Liver (tissue), 3 donors: ENCODE results near the gene ARHGEF16.

Experiments
- ATF3 ChIP-seq: IDR thresholded peaks from 2 replicates; pipeline ENCODE4 v1.6.1; 2016; ENCODE audit warnings: antibody characterized with exemption
- EGR1 ChIP-seq, 2 donors: IDR thresholded peaks; 2 replicates each; pipeline ENCODE4 v1.6.1; 2016 to 2018; ENCODE audit warnings: antibody characterized with exemption in 2 of 2, low read depth in 2 of 2
- GABPA ChIP-seq, 2 donors: IDR thresholded peaks in 1 of 2; conservative IDR thresholded peaks in 1 of 2; 2 replicates each; pipeline ENCODE4 v1.6.1; 2016; ENCODE audit warnings: antibody characterized with exemption in 2 of 2, mild to moderate bottlenecking in 1 of 2, moderate library complexity in 1 of 2
- HNF4A ChIP-seq, 2 donors: conservative IDR thresholded peaks; 2 replicates each; pipeline ENCODE4 v1.6.1; 2016; ENCODE audit warnings: antibody characterized with exemption in 2 of 2, mild to moderate bottlenecking in 2 of 2
- YY1 ChIP-seq: IDR thresholded peaks from 2 replicates; pipeline ENCODE4 v1.6.1; 2016; ENCODE audit warnings: antibody characterized with exemption, mild to moderate bottlenecking
- ZBTB33 ChIP-seq: IDR thresholded peaks from 2 replicates; pipeline ENCODE4 v1.6.1; 2016; ENCODE audit warnings: antibody characterized with exemption
- TF ChIP-seq, protein P1 (sequence below): fragments of 150-350 bp; IDR thresholded peaks from 2 replicates; pipeline ENCODE4 v1.5.1; 2017; ENCODE audit warnings: improper control_type of control experiment, low read depth, low read length; ENCODE audit not compliant: missing input control
- TF ChIP-seq, protein P2 (sequence below): IDR thresholded peaks from 2 replicates; pipeline ENCODE4 v1.6.1; 2016; ENCODE audit warnings: antibody characterized with exemption, mild to moderate bottlenecking
- donor health status: healthy.
- donor health status: healthy.

- TF ChIP-seq, protein P1, sequence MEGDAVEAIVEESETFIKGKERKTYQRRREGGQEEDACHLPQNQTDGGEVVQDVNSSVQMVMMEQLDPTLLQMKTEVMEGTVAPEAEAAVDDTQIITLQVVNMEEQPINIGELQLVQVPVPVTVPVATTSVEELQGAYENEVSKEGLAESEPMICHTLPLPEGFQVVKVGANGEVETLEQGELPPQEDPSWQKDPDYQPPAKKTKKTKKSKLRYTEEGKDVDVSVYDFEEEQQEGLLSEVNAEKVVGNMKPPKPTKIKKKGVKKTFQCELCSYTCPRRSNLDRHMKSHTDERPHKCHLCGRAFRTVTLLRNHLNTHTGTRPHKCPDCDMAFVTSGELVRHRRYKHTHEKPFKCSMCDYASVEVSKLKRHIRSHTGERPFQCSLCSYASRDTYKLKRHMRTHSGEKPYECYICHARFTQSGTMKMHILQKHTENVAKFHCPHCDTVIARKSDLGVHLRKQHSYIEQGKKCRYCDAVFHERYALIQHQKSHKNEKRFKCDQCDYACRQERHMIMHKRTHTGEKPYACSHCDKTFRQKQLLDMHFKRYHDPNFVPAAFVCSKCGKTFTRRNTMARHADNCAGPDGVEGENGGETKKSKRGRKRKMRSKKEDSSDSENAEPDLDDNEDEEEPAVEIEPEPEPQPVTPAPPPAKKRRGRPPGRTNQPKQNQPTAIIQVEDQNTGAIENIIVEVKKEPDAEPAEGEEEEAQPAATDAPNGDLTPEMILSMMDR = no peak
- no peak for TF ChIP-seq EGR1 (IDR thresholded peaks at IDR 0.05; ENCODE audit: low read depth in 2 of 2)
- no peak for TF ChIP-seq GABPA (IDR thresholded peaks at IDR 0.05 in 1 of 2, conservative IDR thresholded peaks at IDR 0.05 in 1 of 2)
- TF ChIP-seq HNF4A (conservative IDR thresholded peaks at IDR 0.05) = no peak
- TF ChIP-seq, protein P2, sequence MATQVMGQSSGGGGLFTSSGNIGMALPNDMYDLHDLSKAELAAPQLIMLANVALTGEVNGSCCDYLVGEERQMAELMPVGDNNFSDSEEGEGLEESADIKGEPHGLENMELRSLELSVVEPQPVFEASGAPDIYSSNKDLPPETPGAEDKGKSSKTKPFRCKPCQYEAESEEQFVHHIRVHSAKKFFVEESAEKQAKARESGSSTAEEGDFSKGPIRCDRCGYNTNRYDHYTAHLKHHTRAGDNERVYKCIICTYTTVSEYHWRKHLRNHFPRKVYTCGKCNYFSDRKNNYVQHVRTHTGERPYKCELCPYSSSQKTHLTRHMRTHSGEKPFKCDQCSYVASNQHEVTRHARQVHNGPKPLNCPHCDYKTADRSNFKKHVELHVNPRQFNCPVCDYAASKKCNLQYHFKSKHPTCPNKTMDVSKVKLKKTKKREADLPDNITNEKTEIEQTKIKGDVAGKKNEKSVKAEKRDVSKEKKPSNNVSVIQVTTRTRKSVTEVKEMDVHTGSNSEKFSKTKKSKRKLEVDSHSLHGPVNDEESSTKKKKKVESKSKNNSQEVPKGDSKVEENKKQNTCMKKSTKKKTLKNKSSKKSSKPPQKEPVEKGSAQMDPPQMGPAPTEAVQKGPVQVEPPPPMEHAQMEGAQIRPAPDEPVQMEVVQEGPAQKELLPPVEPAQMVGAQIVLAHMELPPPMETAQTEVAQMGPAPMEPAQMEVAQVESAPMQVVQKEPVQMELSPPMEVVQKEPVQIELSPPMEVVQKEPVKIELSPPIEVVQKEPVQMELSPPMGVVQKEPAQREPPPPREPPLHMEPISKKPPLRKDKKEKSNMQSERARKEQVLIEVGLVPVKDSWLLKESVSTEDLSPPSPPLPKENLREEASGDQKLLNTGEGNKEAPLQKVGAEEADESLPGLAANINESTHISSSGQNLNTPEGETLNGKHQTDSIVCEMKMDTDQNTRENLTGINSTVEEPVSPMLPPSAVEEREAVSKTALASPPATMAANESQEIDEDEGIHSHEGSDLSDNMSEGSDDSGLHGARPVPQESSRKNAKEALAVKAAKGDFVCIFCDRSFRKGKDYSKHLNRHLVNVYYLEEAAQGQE = no peak
- no peak for TF ChIP-seq ZBTB33
- no peak for TF ChIP-seq YY1
- TF ChIP-seq ATF3 = no peak
Observed at GRCh38 chr1:3439346-3440299, 14.8 kb upstream of the ARHGEF16 start.
